ENCODE results near the gene KIAA0319L.

DNA sequence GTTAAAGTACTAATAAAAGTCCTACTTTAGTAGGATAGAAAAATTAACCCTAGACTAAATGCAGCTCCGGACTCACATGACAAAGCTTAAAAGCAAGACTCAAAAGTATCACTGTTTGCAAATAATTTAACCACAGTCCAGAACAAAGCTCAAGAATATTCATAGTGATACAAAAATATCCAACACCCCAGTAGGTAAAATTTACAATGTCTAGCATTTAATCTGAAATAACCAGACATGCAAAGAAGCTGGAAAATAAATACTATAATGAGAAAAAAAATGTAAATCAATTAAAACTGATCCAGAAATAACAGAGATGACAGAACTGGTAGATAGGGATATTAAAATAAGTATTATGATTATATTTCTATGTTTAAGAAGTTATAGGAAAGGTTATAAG is 67.0 kb downstream of the KIAA0319L start:
- TF ChIP-seq, protein P1, sequence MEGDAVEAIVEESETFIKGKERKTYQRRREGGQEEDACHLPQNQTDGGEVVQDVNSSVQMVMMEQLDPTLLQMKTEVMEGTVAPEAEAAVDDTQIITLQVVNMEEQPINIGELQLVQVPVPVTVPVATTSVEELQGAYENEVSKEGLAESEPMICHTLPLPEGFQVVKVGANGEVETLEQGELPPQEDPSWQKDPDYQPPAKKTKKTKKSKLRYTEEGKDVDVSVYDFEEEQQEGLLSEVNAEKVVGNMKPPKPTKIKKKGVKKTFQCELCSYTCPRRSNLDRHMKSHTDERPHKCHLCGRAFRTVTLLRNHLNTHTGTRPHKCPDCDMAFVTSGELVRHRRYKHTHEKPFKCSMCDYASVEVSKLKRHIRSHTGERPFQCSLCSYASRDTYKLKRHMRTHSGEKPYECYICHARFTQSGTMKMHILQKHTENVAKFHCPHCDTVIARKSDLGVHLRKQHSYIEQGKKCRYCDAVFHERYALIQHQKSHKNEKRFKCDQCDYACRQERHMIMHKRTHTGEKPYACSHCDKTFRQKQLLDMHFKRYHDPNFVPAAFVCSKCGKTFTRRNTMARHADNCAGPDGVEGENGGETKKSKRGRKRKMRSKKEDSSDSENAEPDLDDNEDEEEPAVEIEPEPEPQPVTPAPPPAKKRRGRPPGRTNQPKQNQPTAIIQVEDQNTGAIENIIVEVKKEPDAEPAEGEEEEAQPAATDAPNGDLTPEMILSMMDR (IDR thresholded peaks at IDR 0.05): no peak
- TF ChIP-seq EP300 (IDR thresholded peaks at IDR 0.05): no peak

Measured in sigmoid colon (tissue), 4 donors.